ENCODE data around the gene NUDT14.

Gene NUDT14

DNA sequence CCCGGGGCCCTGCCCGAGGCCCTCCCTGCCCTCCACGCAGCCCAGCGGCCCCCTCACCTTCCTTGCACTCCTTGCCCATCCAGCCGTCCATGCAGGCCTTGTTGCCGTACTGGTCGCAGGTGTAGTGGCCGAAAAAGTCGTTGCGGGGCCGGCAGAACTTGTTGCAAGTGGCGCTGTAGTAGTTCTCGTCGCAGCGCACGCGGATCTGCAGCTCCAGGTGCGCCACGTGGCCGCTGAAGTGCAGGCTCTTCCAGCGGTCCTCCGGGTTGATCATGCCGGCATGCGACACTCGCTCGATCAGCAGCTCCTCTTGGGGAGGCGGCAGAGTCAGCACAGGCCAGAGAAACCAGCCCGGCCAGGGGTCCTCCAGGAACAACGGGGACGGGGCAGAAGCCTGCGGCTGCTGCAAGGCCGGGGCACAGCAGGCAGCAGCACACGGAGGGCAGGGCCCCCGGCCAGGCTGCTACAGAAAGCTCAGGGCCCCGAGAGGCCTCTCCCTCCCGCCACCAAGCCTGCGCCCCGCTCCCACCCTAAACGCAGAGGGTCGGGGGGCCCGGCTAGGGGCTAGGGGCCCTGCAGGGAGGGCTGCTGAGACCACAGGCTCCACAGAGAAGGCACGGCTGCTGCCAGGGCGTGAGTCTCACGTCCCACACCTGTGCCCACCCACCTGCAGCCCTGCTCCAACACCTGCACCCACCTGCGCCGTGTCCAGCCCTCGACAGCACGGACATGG, 25.3 kb downstream of the NUDT14 start:
- DNase-seq: no peak

DNA sequence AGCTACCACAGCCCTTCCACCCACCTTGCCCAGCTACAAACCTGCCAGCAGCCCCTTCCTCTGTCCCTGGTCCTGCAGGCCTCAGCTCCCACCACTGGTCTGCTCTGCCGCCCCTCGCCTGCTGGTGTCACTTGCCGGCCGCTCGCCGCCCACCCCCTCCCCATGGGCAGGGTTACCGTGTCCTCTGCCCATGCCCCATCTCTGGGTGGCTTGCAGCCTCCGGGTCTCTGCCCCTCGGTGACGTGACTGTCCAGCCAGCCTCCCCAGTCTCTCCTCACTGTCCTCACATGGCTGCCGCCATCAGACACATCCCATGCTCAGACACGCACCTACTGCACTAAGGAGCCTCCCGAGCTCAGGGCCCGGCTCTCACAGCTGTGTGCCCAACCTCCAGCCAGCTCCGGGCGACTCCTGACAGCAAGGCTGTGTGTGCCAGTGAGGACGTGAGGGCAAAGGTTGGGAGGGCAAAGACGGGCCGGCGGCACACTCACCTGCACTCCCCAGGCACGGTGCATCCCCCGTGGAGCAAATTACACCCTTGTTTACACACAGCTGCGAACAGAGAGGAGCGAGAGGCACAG, 26.0 kb downstream of the NUDT14 start:
- peak; percentile 78 for DNase-seq

DNA sequence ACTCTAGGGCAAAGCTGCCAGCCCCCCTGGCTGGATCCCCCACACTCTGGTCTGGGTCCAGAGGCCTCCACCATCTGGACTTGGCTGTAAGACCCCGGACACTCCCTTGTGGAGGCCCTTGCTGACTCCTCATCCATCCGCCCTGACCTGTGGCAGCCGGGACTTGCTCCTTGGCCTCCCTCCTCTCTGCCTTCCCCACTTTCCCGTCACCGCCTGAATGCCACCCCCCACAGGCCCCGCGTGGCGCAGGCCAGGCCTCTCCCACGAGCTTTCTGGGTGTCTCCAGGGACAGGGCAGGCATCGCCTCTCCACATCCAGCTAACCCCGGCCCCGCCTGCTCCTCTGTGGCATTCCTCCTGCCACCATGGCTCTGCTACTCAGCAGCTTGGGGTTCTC, 26.6 kb downstream of the NUDT14 start:
- DNase-seq: no peak

- no peak for DNase-seq
Observed at GRCh38 chr14:105153739-105154475, 27.2 kb downstream of the NUDT14 start.

DNA sequence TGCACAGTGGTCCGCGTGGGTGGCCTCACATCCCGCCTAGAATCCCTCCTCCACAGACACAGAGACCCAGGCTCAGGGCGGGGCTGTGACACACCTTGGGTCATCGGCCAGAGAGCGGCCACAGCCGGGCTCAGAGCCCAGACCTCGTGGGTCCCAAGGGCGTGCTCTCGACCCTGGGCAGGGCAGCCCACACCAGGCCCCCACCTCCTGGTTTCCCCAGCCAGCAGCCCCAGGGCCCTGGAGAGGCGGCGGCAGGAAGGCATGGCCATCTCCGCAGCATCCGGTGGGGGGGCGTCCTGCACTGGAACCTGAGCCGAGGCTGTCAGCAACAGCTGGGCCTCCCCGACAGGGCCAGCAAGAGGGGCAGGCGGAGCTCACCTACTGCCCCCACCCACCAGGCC, 27.8 kb downstream of the NUDT14 start:
- DNase-seq: no peak

DNA sequence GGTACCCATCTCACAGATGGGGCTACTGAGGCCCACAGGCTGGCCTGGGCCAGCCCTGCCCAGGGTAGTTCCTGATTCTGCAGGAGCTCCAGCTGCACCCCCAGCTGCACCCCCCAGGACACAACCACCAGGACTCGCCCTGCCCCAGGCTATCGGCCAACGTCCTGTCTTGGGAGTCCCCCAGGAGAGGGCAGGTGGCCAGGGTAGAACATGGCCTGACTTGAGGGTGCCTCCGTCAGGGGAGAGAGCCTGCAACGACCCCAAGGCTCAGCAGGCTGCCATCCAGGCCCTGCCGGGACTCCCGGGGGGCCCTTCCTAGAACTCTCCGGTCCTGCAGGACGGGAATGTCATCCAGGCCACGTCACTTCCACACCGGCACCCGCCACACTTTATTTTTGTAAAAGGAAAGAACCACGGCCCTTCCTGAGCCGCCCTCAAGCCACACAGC, 28.3 kb downstream of the NUDT14 start:
- DNase-seq: no peak

DNA sequence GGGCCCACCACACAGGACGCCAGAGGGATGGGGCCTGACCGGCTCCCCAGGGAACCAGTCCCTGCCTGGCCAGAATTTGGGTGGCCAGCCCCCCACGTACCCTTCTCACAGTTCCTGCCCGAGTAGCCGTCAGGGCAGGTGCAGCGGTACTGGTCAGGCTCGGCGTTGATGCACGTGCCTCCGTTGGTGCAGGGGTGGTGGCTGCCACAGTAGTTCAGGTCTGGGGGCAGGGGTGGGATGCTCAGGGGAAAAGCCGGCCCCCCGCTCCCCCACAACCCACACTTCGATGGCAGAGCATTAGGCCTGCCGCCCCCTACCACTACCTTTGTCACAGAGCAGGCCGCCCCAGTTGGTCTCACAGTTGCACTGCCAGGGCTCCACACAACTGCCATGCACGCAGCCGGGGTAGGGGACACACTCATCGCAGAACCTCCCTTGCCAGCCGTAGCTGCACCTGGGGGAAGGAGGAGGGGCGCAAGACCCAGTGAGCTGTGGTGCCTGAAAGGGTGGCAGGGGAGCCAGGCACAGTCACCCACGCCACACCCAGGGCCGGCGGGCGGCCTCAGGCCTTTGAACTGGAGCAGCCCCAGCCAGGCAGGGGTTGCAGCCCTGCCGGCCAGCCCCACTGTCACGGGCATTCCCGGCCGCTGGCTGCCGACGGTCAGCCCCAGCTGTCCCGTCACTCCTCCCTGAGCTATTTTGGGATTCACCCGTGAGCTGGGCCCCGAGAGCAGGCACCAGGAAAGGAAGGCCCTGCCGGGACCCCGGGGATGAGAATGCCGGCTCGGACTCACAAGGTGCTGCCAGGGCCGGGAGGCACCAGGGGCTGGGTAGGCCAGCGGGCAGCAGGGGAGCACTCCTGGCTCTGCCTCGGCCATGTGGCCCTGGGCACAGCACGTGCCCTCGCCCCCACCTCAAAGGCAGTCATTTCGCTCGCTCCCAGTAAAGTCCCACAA, 29.0 kb downstream of the NUDT14 start:
- no peak for DNase-seq

DNA sequence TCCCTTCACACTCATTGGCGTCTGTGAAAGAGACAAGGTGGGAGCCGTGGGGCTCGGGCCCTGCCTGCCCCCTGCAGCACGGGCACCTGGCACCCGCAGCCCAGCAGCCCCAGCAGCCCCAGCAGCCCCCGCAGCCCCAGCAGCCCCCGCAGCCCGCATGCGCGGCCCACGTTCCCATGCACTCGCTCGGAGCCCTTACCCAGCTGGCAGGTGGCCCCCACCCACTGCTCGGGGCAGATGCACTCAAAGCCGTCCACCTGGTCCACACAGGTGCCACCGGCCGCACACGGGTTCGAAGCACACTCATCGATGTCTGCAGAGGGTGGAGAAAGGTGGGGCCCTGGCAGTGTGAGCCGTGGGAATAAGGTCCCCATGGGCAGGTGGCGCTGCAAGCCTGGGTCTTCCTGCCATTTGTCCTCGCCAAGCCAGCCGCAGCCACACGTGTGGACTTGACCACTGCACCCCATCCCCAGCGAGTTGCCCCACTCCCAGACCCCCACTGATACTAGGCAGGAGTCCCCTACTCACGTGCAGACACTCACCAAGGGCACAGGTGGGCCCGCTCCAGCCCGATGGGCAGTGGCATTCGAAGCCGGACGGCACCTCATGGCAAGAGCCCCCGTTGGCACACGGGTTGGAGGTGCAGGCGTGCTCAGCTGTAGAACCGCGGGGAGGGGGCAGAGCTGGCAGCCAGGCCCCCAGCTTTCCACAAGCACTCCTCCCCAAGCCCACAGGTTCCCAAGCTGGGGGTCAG, 29.9 kb downstream of the NUDT14 start:
- DNase-seq: no peak

GRCh38 chr14:105150368-105151083, 30.6 kb downstream of the NUDT14 start:
- no peak for DNase-seq

- DNase-seq: no peak
Observed at GRCh38 chr14:105150026-105150367, 31.1 kb downstream of the NUDT14 start.

DNA sequence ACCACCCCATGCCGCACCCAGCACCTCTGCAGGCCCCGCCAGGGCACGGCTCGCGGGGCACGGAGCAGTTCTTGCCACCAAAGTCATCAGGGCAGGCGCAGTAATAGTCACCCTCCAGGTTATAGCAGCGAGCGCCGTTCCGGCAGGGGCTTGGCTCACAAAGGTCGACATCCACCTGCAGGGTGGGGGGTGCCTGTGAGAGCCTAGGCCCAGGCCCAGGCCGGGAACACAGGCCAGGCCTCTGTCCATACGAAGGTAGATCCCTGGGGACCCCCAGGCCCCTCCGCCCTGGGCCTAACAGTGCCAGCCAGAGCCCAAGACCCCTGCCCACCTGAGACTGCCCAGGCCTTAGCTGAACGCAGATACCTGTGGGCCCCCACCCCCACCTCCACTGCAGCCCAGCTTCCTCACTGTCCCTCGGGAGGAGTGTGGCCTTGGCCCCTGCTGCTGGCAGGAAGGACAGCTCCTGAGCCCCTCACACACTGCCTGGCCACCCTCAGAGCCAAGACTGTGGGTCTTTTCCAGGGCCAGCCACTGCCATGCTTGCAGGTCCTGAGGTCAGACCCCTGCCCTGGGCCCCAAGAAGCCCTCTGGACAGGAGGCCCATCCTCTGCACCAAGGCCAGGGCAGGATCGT, 31.8 kb downstream of the NUDT14 start:
- no peak for DNase-seq

DNA sequence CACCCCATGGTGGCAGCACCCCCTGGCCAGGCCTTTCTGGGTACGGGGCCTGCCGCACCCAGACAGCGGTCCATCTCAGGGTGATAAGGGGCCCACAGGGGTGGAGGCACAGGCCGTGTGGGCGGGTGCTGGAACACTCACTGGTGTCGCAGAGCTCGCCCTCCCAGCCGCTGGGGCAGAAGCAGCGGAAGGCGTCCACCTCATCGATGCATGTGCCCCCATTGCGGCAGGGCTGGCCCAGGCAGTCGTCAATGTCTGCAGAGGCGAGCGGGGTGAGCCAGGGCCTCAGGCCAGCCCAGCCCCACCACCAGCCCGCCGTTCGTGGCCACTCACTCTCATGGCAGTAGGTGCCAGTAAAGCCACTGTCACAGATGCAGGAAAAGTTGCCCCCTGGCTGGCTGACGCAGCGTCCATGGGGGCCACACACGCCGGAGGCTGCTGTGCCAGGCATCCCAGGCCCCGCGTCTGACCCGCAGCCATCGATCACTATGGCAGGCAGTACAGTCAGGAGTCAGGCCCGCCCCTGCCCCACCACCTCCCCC, 32.4 kb downstream of the NUDT14 start:
- no peak for DNase-seq

GRCh38 chr14:105147671-105148603, 33.2 kb downstream of the NUDT14 start:
- no peak for DNase-seq

- DNase-seq: no peak
Observed at GRCh38 chr14:105146976-105147635, 34.0 kb downstream of the NUDT14 start.

DNA sequence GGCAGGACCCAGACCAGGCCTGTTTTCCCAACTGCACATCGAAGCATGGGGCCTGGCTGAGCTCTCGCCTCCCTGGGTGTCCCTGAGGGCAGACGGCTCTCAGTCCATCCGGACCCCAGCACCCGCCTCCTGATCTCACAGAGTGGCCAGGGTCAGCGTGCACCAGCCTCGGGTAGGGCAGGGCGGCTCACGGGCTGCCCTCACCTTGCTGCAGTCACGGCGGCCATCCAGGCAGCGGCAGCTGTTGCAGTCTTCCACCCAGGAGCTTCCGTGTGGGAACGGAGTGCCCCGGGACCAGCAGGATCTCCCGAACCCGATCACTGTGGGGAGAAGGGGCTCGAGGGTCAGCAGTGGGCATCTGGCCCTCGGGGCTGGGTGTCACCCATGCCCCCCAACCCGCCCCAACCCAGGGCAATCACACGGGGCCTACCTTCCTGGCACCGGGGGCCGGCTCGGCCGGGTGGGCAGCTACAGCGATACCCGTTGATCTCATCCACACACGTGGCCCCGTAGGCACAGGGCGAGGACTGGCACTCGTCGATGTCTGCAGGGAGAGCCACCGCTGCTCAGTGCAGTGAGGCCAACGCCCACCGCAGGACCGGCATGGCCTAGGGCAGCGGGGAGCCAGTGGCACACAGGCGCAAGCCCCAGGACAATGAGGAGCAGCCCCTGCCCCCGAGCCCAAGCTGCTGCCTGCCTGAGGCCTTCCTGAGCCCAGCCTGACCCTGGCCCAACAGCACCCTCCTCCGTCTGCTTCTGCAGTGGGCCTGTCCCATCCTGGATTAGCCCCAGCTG, 34.7 kb downstream of the NUDT14 start:
- no peak for DNase-seq

GRCh38 chr14:105145381-105146180, 35.5 kb downstream of the NUDT14 start:
- no peak for DNase-seq

GRCh38 chr14:105144666-105145380, 36.3 kb downstream of the NUDT14 start:
- no peak for DNase-seq

Measured in NCI-H1417 treated with DMSO at 0.1 percent for 48 hours (cell line).